HG03108 (cell line): ENCODE data around the gene TMEM259.

Experiments used
- ATAC-seq: cut with Tn5 transposase; IDR thresholded peaks from one replicate; pipeline ENCODE4 v1.9.1; 2021; ENCODE audit warnings: moderate library complexity; ENCODE audit not compliant: unreplicated experiment

TMEM259 gene

DNA sequence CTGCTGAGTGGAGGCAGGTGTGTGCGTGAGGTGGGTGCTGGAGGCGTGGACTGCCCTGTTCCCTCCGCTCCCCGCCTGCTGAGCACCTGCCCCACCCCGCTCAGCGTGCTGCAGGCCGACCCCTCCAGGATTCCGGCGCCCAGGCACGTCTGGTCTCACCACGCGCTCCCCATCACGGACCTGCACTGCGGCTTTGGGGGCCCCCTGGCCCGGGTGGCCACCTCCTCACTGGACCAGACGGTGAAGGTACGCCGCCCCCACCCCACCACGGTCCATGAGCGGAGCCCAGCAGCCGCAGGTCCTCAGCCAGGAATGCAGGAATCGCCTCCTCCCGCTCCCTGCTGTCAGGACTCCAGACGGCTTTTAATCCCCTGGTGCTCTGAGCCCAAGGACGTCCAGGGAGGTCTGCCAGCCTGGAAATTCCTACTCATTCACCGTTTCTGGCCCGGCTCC lies 30.8 kb downstream of the TMEM259 start:
- no peak for ATAC-seq

DNA sequence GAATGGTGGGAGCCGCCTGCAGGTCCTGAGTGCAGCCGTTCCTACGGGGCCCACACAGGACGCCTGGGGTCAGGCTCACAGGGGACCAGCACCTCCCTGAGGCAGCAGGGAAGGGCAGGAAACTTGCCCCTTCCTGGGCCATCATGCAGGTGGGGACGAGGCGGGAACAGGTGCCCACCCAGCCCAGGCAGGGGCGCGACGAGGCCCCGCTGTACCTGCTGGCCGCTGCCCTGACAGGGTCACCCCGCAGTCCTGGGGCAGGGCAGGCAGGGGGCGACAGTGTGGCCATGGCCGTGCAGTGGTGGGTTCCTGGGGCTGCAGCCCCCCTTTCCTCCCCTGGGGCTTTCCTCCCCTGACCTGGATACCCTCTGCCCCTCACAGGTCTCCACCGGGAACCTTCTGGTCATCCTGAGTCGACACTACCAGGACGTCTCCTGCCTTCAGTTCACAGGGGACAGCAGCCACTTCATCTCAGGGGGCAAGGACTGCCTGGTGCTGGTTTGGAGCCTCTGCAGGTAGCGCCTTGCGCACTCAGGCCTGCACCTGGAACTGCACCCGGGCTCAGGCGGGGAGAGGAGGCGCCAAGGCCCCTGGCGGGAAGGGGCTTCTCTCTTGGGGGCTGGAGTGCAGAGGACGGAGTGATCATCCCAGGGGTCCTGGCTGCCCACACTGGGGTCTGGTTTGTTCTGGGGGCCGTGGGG lies 31.4 kb downstream of the TMEM259 start:
- no peak for ATAC-seq

- no peak for ATAC-seq
Measured at GRCh38 chr19:988510-988909, 32.4 kb downstream of the TMEM259 start.

DNA sequence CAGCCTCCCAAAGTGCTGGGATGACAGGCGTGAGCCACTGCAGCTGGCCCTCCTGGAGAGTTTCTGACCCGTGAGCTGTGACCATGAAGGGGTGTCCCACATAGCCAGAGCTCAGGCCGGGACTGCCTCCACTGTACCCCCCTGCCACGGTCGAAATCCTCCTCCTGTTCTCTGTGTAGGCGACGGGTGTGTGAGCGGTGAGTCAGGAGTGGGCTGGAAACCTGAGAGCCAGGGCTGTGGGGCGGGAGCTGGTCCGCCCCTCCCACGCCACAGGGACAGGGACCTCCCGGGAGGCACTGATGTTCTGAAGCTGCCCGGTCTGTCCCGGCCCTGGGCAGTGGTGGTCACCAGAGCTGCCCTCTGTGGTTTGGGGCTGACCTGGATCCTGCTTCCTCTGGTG lies 32.8 kb downstream of the TMEM259 start:
- no peak for ATAC-seq

GRCh38 chr19:986083-986482 lies 34.8 kb downstream of the TMEM259 start:
- no peak for ATAC-seq

DNA sequence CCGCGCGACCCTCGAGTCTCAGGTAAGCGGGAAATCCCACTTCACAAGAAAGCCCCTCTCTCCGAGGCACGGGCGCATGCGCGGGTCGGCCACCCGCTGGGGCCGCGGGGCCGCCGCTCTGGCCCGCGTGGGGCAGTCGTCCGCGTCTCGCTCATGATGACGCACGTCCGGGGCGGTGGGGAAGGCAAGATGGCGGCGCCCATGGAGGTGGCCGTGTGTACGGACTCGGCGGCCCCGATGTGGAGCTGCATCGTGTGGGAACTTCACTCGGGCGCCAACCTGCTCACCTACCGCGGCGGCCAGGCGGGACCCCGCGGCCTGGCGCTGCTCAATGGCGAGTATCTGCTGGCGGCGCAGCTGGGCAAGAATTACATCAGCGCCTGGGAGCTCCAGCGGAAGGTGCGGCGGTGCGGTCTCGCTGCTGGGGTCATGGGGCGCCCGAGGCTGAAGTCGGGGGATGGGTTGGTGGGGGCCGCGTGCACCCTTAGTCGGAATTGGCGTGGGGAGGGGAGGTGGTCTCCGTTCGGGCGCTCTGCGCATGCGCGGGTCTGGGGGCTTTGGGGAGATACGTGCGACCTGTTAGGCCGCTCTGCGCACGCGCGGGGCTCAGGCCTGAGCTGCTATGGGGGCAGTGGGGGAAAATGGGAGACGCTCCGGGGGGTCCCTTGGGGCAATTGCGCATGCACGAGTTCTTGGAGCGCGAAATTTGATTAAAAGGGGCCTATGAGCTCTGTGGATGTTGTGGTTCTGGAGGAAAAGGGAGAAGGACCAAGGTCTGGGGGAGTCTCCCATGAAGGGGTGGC lies 36.6 kb downstream of the TMEM259 start, which contains the start of gene WDR18:
Gene WDR18, plus strand, starts transcription at position 181 of the 803 bp plus-strand sequence. Its CDS starts 9 bp downstream, at position 190.
- peak; percentile 46 for ATAC-seq

- ATAC-seq = peak; percentile 56
Measured at GRCh38 chr19:982567-983170, 38.3 kb downstream of the TMEM259 start.

- ATAC-seq = no peak
Measured at GRCh38 chr19:980133-980998, 40.6 kb downstream of the TMEM259 start.

DNA sequence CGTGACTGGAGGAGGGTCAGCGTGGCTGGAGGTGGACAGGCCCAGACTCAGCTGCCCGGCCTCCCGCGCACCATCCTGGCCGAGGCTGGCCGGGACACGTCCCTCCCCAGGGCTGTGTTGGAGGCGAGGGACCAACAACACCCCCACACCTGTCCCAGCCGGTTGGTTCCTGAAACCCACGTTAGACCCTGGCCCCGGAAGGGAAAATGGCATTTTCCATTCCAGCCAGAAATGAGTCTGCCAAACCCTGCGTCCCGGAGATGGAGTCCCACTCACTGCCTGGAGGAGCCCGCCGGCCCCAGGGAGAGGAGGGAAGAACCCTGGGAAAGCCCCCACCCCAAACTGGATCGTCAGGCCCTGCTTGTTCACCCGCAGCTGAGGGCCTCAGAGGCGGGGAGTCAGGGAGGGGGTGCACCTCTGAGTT lies 41.6 kb downstream of the TMEM259 start:
- no peak for ATAC-seq

GRCh38 chr19:977058-977464 lies 43.9 kb downstream of the TMEM259 start:
- ATAC-seq = no peak

- ATAC-seq = no peak
Measured at GRCh38 chr19:976476-976875, 44.4 kb downstream of the TMEM259 start.

- no peak for ATAC-seq
Measured at GRCh38 chr19:974564-975257, 46.2 kb downstream of the TMEM259 start.

DNA sequence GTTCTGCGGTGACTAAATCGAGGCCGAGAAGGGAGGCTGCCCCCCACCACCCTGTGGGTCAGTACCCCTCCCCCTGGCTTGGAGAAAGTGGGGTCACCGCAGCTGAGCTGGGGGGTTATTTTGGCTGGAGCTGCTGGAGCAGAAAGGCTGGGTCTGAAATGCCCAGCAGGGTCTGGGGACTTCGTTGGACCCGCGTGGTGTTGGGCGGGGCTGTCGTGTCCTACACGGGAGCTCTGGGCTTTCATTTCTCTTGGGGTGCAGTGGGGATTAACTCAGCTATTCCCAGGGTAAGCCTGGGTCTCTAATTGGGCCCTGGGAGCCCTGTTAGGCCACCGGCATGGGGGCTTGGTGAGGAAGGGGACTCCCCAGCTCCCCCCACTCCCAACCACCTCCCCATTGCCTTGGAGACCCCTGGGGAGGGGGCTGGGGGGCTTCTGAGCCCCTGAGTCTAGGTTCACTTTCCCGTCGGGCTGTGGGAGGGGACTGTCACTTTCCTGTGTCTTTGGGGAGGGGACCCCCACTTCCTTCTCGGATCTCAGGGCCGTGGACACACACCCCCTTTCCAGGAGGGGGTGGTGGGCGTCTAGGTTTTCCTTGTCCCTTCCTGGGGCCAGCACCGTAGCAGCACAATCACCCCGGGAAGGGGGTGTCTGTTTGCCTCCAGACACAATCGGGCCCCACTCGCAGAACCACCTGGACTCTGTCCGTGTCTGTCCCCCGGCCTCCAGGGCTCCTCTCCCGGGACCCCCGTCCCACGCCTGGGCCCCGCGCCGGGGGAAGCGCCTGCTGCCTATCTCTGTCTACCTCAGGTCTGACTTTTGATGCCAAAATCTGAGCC lies 47.0 kb downstream of the TMEM259 start:
- ATAC-seq = no peak

DNA sequence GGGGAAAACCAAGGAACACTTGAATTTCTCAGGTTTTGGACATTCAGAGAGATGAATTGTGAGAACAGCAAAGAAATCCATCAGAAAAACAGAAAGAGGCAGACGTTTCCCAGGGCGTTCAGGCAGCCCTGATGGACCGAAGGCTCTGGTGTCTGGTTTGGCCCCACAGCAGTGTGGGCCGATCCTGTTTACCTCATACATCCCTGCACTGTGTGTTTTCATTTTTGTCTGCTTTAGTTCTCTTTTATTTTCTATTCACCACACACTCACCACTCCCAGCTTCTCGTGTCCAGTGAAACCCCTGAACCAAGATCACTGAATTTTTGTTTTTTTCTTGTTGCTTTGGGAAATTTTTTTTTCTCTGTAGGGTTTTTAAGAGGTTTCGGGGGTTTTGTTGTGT lies 48.6 kb downstream of the TMEM259 start:
- no peak for ATAC-seq

- no peak for ATAC-seq
Measured at GRCh38 chr19:971795-972194, 49.1 kb downstream of the TMEM259 start.

DNA sequence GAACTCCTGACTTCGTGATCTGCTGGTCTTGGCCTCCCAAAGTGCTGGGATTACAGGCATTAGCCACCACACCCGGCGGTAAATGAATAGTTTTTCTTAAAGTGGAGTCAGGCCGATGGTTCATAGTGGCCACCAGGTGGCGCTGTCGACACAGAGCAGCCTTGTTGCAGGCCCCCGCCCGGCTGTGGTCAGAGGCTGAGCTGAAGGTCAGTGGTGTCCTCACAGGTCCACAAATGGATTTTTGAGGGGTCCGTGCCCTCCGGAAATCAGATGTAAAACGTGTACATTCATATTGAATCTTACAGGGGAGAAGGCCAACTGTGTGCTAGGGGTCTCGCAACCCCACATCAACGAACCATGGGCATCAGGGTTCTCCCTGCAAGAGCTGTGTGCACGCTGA lies 50.2 kb downstream of the TMEM259 start:
- no peak for ATAC-seq

- ATAC-seq = no peak
Measured at GRCh38 chr19:966485-967088, 54.3 kb downstream of the TMEM259 start.

GRCh38 chr19:964761-965694 lies 55.9 kb downstream of the TMEM259 start:
- ATAC-seq = no peak
